IPS-18a (cell line): ENCODE results near the gene ZNF573.
"Not testable (repeated sequence)": the region's sequence is repeated elsewhere in the genome, so short reads cannot be mapped to it uniquely, and the experiment has no call there.

Experiments
- H3K27ac ChIP-seq: one replicate; pipeline ENCODE4 v1.5.1; 2013; ENCODE audit warnings: low read length
- H3K27me3 ChIP-seq: one replicate; pipeline ENCODE4 v1.6.1; 2013; ENCODE audit warnings: mild to moderate bottlenecking, low read length; ENCODE audit not compliant: control insufficient read depth, insufficient read depth
- H3K36me3 ChIP-seq: one replicate; pipeline ENCODE4 v1.6.1; 2013; ENCODE audit warnings: low read depth, low read length; ENCODE audit not compliant: control insufficient read depth
- H3K4me1 ChIP-seq: one replicate; pipeline ENCODE4 v1.6.1; 2013; ENCODE audit warnings: low read depth, low read length; ENCODE audit not compliant: control insufficient read depth
- H3K4me3 ChIP-seq: one replicate; pipeline ENCODE4 v1.5.1; 2013; ENCODE audit warnings: low read length
- H3K9ac ChIP-seq: one replicate; pipeline ENCODE4 v1.6.1; 2013; ENCODE audit warnings: mild to moderate bottlenecking, low read length, moderate library complexity
- H3K9me3 ChIP-seq: one replicate; pipeline ENCODE4 v1.6.1; 2013; ENCODE audit warnings: low read depth, low read length; ENCODE audit not compliant: control insufficient read depth

The ZNF573 gene

DNA sequence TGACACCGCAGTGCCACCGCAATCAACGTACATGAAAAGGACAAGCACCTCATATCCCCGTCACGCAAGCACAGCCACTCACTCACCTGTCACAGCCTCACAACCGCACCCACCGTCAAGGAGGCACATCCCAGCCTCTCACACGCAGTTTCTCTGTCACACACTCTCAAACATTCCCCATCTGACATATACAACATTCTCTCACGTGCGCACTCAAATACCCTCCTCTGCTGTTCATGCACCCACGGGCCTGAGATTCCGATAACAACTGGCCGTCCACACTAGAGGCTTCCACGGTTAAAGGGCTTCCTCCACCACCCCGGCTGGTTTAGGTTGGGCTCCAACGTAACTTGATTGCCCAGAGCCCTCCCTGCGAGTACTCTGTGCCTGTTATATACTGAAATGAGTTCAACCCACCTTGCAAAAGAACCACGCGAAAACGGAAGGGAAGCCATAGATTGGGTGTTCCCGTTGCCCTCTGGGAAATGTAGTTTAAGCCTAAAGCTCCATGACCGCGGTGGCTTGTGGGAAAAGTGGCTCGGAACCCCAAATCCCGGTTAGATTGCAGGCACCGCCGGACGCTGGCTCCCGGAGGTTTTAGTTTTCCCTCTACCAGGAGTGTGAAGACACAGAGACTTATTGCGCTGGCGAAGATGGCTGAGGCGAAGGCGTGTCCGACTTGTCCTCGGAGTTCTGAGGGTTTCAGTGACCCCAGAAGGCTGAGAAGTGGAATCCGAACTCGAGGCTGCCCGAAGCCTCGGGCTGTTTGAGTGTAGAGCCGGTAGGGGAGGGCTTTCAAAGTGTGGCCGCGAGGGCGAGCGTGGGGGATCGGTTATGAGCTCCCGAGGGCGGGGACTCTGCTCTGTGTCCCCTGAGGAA lies at the start of gene ZNF573:
ZNF573 (minus strand) TSS at position 460 of the 879 bp plus-strand sequence. CDS start 5,857 bp downstream, outside the sequence.
- peak within 1 kb of the TSS; percentile 51 for H3K27ac ChIP-seq
- no peaks in the 10 kb centered on the region for H3K36me3 ChIP-seq
- H3K9ac ChIP-seq: peak within 1 kb of the TSS; percentile 82
- no peaks in the 10 kb centered on the region for H3K4me1 ChIP-seq
- no peaks in the 10 kb centered on the region for H3K9me3 ChIP-seq
- H3K4me3 ChIP-seq: peak within 1 kb of the TSS; percentile 94
- H3K27me3 ChIP-seq: no peaks in the 10 kb centered on the region

DNA sequence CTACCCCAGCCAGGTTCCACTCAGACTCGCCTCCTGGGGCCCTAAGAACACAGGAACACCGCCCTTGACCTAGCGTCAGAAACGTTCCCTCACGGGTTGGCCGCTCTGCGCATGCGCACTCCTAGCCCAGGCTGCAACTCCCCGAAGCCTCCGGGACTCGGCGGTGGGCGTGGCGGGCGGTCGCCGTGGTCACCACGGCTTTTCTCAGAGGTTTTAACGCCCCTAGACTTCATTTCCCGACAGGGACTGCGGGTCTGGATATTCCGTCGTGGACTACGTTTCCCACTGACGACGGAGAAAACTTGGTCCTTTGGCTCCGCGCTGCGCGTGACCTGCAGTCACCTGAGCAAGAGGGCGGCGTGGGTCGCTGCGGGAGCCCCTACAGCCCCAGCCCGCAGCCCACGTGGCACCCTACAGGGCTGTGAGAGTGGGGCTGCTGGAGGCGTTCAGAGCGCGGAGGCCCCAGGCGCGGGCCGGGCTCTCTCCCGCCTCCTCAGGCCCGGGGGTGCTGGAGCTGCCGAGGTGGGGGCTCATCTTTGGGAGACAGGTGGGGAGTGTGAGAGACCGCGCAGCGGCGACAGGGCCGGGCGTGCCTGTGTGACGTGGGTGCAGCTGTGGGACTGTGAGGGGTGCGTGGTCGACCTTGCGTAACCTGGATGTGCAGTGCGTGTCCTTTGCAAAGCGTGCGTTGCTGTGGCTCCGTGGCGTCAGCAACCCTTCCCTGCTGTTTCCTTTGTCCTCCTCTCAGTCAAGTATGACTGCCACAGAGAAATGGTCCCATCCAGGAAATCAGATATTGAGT lies 38.0 kb upstream of the ZNF573 start:
- H3K27me3 ChIP-seq: no peaks in the 10 kb centered on the region
- H3K9me3 ChIP-seq: no peaks in the 10 kb centered on the region
- no peak overlapping the region for H3K9ac ChIP-seq
- H3K27ac ChIP-seq: no peak overlapping the region
- H3K4me3 ChIP-seq: no peak overlapping the region
- no peaks in the 10 kb centered on the region for H3K36me3 ChIP-seq
- no peaks in the 10 kb centered on the region for H3K4me1 ChIP-seq

DNA sequence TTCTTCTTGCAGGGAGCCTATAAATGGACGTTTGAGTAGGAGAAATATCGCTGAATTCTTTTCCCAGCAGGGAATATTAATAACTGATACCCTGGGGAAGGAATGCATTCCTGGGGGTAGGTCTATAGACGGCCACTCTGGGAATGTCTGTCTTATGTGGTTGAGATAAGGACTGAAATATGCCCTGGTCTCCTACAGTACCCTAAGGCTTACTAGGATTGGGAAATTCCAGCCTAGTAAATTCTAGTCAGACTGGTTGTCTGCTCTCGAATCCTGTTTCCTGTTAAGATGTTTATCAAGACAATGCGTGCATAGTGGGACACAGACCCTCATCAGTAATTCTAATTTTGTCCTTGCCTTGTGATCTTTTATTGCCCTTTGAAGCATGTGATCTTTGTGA lies 36.2 kb upstream of the ZNF573 start:
- not testable (repeated sequence) for H3K4me1 ChIP-seq, H3K27ac ChIP-seq, H3K36me3 ChIP-seq, H3K9ac ChIP-seq, H3K27me3 ChIP-seq, H3K9me3 ChIP-seq, H3K4me3 ChIP-seq

DNA sequence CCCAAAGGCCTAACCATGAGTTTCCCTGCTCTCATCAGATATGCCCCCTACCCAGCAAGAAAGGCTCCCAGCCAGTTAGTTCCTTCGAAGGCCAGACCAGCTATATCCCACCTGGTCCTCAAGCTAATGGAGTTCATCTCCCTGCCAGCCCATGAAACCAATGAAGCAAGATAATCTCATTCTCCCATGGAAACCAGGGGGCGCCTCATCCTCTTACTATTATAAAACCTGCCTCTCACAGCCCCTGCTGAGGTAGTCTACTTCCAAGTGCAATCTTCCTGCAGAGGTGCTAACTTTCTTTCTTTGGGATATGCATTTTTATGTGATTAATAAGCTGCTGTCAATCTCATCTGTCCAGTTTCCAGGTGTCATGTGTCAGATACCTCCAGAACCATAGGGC lies 34.0 kb upstream of the ZNF573 start:
- no peak overlapping the region for H3K4me3 ChIP-seq
- no peaks in the 10 kb centered on the region for H3K36me3 ChIP-seq
- no peaks in the 10 kb centered on the region for H3K27me3 ChIP-seq
- peaks cover 7% of the 10 kb centered on the region for H3K9me3 ChIP-seq
- no peak overlapping the region for H3K9ac ChIP-seq
- H3K27ac ChIP-seq: no peak overlapping the region
- H3K4me1 ChIP-seq: no peaks in the 10 kb centered on the region

DNA sequence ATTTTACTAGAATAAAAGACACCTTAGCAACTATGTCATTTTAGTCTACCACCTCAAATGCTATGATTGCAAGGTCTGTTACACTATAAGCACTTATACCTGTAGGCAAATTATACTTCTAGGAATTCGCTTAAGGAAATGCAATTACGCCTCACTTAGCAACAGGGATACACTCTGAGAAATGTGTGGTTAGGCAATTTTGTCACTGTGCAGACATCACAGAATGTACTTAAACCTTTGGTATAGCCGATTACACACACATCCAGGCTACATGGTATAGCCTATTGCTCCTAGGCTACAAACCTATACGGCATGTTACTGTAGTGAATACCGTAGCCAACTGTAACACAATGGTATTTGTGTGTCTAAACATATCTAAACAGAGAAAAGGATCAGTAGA lies 30.0 kb upstream of the ZNF573 start:
- Histone ChIP-seq H3K27me3 (no peaks in the 10 kb centered on the region), H3K9me3 (peaks cover 35% of the 10 kb centered on the region)

DNA sequence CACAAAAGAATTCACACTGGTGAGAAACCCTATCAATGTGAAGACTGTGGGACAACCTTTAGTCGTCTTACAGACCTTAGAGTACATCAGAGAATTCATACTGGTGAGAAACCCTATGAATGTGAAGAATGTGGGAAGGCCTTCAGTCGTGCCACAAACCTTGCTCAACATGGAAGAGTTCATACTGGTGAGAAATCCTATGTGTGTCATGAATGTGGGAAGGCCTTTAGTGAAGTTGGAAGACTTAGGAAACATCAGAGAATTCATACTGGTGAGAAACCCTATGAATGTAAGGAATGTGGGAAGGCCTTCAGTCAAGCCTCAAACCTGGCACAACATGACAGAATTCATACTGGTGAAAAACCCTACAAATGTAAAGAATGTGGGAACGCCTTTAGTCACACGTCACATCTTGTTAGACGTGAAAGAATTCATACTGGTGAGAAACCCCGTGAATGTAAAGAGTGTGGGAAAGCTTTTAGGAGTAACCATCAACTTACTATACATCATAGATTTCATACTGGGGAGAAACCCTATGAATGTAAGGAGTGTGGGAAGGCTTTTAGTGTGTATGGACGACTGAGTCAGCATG lies 24.0 kb upstream of the ZNF573 start:
- H3K9ac ChIP-seq: no peak overlapping the region
- H3K27me3 ChIP-seq: no peaks in the 10 kb centered on the region
- H3K4me3 ChIP-seq: no peak overlapping the region
- no peaks in the 10 kb centered on the region for H3K4me1 ChIP-seq
- peaks cover 57% of the 10 kb centered on the region for H3K9me3 ChIP-seq
- no peaks in the 10 kb centered on the region for H3K36me3 ChIP-seq
- no peak overlapping the region for H3K27ac ChIP-seq

More for the DNA sequence above, 30.0 kb upstream of the ZNF573 start:
- no peaks in the 10 kb centered on the region for H3K36me3 ChIP-seq
- H3K4me3 ChIP-seq: no peak overlapping the region
- H3K27ac ChIP-seq: no peak overlapping the region
- H3K9ac ChIP-seq: no peak overlapping the region
- no peaks in the 10 kb centered on the region for H3K4me1 ChIP-seq

DNA sequence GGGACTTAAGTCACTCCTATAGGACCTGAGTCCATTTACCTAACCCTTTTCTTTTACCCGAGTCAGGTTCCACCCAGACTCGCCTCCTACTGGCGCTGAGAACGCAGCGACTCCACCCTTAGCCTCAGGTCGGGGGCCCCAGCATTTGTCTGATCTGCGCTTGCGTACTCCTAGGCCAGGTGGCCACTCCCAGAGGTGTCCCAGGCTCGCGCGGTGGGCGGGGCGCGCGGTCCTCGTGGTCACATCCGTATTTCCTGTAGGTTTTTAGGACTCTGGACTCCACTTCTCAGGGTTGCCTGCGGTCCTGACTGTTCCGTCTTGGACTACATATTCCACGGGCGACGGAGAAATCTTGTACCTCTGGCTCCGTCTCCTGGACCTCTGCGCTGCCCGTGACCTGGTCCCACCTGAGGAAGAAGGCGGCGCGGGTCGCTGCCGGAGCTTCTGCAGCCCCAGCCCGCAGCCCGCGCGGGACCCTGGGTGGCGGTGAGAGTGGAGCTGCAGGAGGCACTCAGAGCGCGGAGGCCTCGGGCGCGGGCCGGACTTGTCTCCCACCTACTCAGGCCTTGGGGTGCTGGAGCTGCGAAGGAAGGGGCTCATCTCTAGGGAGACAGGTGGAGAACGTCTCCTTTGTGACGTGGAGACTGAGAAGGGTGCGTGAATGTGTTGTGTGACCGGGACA lies 11.0 kb upstream of the ZNF573 start:
- Histone ChIP-seq H3K36me3 (no peaks in the 10 kb centered on the region), H3K27ac (no peak overlapping the region), H3K9me3 (peaks cover 14% of the 10 kb centered on the region), H3K4me3 (no peak overlapping the region), H3K9ac (no peak overlapping the region), H3K27me3 (no peaks in the 10 kb centered on the region), H3K4me1 (no peaks in the 10 kb centered on the region)

DNA sequence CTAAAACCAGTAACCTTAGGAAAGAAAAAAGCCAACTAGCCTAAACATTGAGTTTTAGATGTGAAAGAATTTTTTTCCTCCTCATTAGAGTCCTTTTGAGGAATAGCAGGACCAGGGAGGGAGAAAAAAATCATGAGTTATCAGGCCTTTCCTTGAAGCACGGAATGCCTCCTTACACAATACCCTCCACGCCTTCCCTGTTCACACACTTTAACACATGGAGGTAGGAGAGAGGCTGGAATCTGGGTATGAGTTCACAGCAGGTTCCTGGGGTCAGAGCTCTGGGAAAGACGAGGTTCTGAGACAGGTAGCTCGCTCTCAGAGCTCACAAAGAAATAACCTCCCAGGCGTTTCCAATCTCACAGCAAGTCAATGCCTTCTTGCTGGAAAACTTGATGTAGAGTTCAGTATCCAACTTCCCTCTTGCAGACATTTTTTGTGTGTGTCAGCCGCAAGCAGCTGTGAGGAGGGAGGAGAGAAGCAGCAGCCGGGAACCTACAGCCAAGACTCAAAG lies 716 bp downstream of the ZNF573 start:
- Histone ChIP-seq H3K27me3 (no peaks in the 10 kb centered on the region), H3K4me1 (no peaks in the 10 kb centered on the region), H3K4me3 (peak overlapping the region; percentile 94), H3K27ac (no peak overlapping the region), H3K9me3 (no peaks in the 10 kb centered on the region), H3K9ac (peak overlapping the region; percentile 82), H3K36me3 (no peaks in the 10 kb centered on the region)

DNA sequence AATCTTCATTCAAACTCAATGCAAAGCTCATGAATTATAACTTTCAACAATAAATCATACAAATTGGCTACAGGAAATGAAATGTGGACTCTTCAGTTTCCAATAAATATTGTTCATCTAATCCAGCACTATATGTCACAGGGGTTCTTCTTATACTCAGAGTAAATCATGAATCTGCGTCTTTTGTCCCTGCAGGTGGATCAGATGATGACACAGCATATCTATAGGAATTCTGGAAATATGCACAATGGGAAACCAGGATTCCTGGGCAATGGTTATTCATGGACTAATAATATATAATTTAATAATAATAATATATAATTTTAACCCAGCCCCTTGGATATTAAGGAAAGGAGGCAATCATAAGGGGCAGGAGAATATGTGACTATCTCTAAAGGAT lies 8.4 kb downstream of the ZNF573 start:
- Histone ChIP-seq H3K4me1 (no peaks in the 10 kb centered on the region), H3K4me3 (no peak overlapping the region), H3K9ac (no peak overlapping the region), H3K27me3 (no peaks in the 10 kb centered on the region), H3K36me3 (peaks cover 13% of the 10 kb centered on the region), H3K9me3 (no peaks in the 10 kb centered on the region), H3K27ac (no peak overlapping the region)

DNA sequence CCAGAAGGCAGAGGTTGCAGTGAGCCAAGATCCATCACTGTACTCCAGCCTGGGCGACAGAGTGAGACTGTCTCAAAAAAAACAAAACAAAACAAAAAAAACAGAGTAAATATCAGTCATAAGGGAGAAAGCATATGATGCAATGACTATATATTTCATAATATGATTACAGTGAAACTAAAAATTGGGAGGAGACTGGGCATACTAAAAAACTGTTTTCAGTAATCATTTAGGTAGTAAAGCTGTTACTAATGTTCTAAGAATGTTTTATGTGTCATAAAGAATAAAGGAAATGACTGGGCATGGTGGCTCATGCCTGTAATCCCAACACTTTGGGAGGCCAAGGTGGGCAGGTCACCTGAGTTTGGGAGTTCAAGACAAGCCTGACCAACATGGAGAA lies 15.9 kb downstream of the ZNF573 start:
- Histone ChIP-seq H3K9me3 (no peaks in the 10 kb centered on the region), H3K27me3 (no peaks in the 10 kb centered on the region), H3K9ac (no peak overlapping the region), H3K4me1 (no peaks in the 10 kb centered on the region), H3K27ac (no peak overlapping the region), H3K4me3 (no peak overlapping the region), H3K36me3 (peaks cover 3% of the 10 kb centered on the region)

DNA sequence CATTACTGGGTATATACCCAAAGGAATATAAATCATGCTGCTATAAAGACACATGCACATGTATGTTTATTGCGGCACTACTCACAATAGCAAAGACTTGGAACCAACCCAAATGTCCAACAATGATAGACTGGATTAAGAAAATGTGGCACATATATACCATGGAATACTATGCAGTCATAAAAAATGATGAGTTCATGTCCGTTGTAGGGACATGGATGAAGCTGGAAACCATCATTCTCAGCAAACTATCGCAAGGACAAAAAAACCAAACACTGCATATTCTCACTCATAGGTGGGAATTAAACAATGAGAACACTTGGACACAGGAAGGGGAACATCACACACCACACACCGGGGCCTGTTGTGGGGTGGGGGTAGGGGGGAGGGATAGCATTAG lies 21.7 kb downstream of the ZNF573 start:
- not testable (repeated sequence) for H3K27ac ChIP-seq, H3K4me1 ChIP-seq, H3K9me3 ChIP-seq, H3K9ac ChIP-seq, H3K27me3 ChIP-seq, H3K36me3 ChIP-seq, H3K4me3 ChIP-seq
